Right ventricle myocardium inferior (tissue), 1 donor: ENCODE measurements around the gene SNX20. TPM values are rescaled to one million over a fixed set of nuclear protein-coding genes. Genes with fewer than 3 reads are reported as not detected.

Experiments used
- ATAC-seq: fragments of 200-7000 bp; cut with Tn5 transposase; one replicate; pipeline ENCODE4 v1.9.1; 2020; ENCODE audit warnings: mild to moderate bottlenecking, moderate library complexity
- DNase-seq: peaks from one replicate; pipeline ENCODE4 v3.0.0; 2021; ENCODE audit errors: missing footprints
- intact Hi-C: fragments of 100-400 bp; cut with DNase I; formaldehyde crosslinking; loops from one replicate; pipeline ENCODE4 v1.11.0; 2022
- total RNA-seq: library from RNA; stranded (reverse); fragmentation: NEBNext Ultra II Directional; extraction: Animal tissue kit (Norgen Biotek cat#: 25700); gene quantifications from one replicate; pipeline ENCODE4 v1.2.1, GENCODE V29; 2021
- donor health status: DM: no; HTN: yes; CAD: no; lungs with severe emphysema.

Gene SNX20
- total RNA-seq, 1 donor from 2014 or later, result 0.95 TPM

DNA sequence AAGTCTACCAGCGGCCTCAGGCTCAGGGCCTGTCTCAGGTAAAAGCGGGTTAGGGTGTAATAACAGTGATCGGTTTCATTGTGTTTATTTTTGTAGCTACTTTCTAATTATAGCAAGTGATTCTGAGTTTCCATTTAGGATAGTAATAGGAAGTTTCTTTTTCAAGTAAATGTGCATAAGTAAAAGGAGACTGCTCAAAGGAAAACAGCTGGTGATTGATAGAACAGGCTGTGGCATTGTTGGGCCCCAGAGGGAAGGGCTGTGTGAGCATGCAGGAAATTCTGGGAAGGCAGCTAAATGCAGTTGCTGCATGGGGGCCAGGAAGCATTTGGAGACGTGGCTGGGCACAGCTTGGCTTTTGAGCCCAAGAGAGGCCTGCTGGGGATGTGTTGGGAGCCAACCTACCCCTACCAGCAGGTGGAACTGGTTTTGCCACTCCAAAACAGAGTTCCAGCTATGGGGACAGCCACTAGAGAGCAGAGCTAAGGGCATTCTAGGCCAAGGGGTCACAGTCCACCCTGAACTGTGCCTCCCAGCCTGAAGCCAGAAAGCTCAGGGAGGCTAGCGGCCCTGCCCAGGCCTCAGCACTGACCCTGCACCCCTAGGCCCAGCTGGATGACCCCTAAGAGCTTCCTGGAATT is 12.6 kb downstream of the SNX20 start:
- intact Hi-C loops, result loop anchor here (5.0 to 10.0 kb wide), 3 partner anchors 79 to 641 kb away; partner anchors contain the start of gene CNEP1R1
- ATAC-seq (no peak), DNase-seq (no peak)

DNA sequence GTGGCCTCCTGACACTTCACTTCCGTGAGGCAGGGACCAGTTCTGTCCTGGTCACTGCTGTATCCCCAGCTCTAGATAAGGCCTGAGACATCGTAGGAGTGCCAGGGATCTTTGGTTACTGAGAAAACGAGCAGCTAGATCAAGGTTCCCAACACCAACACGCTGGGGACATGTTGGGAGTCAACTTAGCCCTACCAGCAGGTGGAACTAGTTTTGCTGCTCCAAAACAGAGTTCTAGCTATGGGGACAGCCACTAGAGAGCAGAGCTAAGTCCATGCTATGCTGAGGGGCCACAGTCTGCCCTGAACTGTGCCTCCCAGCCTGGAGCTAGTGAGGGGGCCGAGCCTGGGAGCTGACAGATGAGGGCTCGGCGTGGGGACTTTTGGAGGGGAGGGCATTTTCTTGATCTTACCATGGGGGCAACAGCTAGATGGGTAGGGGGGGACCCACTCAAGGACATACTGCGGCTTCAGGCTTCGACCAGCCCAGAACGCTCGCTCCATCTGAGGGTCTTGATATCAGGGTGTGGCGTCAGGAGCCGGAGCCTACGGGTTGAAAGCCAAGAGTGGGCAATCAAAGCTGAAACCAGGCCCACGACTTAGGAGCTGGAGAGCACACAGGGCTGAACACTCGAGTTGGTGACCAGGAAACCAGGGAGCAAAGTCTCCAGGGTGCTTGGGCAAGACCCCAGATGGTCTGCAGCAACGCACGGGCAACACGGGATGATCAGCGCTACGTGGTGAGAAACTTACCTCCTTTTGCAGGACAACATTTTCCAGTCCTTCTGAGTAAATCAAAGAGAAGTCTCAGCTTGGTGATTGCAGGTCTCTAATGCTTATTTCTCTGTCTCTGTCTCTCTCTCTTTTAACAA is 13.4 kb downstream of the SNX20 start:
- intact Hi-C loops, result loop anchor here (2.0 to 10.0 kb wide), 4 partner anchors 80 to 640 kb away; partner anchors contain the start of gene CNEP1R1
- no peak for ATAC-seq
- no peak for DNase-seq

- DNase-seq (no peak), ATAC-seq (no peak)
- intact Hi-C loops, result loop anchor here (2.0 to 10.0 kb wide), 4 partner anchors 80 to 640 kb away; partner anchors contain the start of gene CNEP1R1
Measured at GRCh38 chr16:50666658-50667496, 14.2 kb downstream of the SNX20 start.

- DNase-seq (peak; percentile 88), ATAC-seq (peak; percentile 86)
- intact Hi-C loops, result loop anchor here (5.0 to 10.0 kb wide), 3 partner anchors 82 to 638 kb away; partner anchors contain the start of gene CNEP1R1
Measured at GRCh38 chr16:50665128-50665878, 15.8 kb downstream of the SNX20 start.

- ATAC-seq (no peak), DNase-seq (no peak)
- intact Hi-C loops, result loop anchor here (10.0 kb wide), 1 partner anchor 449 kb away; no protein-coding TSS in a partner anchor
Measured at GRCh38 chr16:50664270-50664669, 16.8 kb downstream of the SNX20 start.

DNA sequence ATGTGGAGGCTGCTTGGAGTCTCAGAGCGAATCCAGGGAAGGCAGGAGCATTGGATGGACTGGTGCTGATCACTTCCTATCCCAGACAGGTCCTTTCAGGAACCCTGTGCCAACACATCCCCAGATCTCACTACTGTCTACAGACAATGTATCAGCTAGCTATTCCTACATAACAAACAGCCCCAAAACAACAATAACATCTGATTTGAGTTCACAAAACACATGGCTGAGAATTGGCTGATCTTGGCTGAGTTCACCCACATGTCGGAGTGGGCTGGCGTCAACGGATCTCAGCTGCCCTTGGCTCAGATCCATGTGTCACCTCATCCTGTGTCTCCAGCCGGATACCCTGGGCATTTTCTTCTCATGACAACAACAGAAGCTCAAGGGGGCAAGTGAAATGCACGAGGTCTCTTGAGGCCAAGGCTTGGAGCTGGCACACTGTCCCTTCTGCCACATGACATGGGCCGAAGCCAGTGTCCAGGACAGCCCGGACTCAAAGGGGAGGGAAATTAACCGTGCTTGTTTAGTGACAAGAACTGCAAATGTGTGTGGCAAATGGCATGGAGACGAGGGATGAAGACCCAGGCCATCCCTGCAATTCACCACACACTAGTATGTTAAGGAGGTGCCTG is 18.7 kb downstream of the SNX20 start:
- intact Hi-C loops, result loop anchor here (10.0 kb wide), 1 partner anchor 448 kb away; no protein-coding TSS in a partner anchor
- DNase-seq (no peak), ATAC-seq (no peak)

GRCh38 chr16:50659806-50660205 is 21.3 kb downstream of the SNX20 start:
- no peak for ATAC-seq
- no peak for DNase-seq
- intact Hi-C loops, result loop anchor here (10.0 kb wide), 1 partner anchor 445 kb away; no protein-coding TSS in a partner anchor

GRCh38 chr16:50657241-50657640 is 23.9 kb downstream of the SNX20 start:
- intact Hi-C loops, result no loop called here
- DNase-seq (no peak), ATAC-seq (no peak)

- no peak for ATAC-seq
- intact Hi-C loops, result no loop called here
- DNase-seq, result no peak
Measured at GRCh38 chr16:50655558-50656055, 25.5 kb downstream of the SNX20 start.

GRCh38 chr16:50653633-50654519 is 27.2 kb downstream of the SNX20 start:
- ATAC-seq (no peak), DNase-seq (no peak)
- intact Hi-C loops, result no loop called here

GRCh38 chr16:50652836-50653425 is 28.2 kb downstream of the SNX20 start:
- DNase-seq (no peak), ATAC-seq (no peak)
- intact Hi-C loops, result no loop called here

DNA sequence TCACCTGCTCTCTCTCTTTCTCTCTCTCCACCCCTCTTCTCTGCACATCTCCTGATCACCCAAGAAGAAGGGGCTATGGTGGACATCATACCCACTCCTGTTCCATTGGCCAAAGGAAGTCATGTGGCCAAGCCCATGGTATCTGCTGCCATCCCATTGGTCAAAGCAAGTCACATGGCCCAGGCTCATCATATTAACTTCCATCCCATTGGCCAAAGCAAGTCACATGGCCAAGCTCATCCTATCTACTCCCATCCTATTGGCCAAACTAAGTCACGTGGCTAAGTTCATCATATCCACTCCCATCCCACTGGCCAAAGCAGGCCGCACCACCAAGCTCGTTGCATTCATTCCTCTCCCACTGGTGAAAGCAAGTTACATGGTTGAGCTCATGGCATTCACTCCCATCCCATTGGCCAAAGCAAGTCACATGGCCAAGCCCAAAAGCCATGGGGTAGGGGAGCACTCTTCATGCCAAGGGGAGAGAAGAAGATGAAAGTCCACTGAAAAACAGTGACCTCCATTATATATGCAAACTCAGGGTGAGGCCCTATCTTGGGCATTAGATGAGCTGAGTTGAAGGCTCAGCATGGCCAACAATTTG is 29.2 kb downstream of the SNX20 start:
- intact Hi-C loops, result no loop called here
- DNase-seq (no peak), ATAC-seq (no peak)

GRCh38 chr16:50646345-50646744 is 34.8 kb downstream of the SNX20 start:
- intact Hi-C loops, result loop anchor here (10.0 kb wide), 1 partner anchor 402 kb away; no protein-coding TSS in a partner anchor
- DNase-seq (no peak), ATAC-seq (no peak)

GRCh38 chr16:50645563-50646220 is 35.4 kb downstream of the SNX20 start:
- intact Hi-C loops, result loop anchor here (10.0 kb wide), 1 partner anchor 401 kb away; no protein-coding TSS in a partner anchor
- ATAC-seq, result no peak
- DNase-seq, result no peak

DNA sequence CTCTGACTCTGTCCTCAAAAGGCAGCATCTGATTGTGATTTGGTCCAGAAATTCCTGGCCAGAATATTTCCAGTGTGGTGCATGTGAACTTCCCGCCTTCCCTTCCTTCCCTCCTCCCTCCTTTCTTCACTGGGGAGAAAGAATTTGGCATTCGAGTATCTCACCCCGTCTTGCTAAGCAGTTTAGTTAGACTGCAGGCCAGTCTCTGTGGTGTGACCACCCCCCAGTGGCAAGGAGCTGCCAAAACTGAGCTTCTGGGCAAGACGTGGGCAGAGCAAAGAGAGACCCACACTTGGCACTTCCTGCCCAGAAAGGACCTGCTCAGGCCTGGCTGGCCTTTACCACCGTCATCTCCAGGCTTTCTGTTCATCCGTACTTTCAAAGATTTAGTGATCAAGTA is 36.4 kb downstream of the SNX20 start:
- ATAC-seq, result peak; percentile 65
- DNase-seq, result no peak

More for the DNA sequence above, 36.4 kb downstream of the SNX20 start:
- intact Hi-C loops, result loop anchor here (10.0 kb wide), 1 partner anchor 400 kb away; no protein-coding TSS in a partner anchor
